Astrocyte (in vitro differentiated cells and primary cell): ENCODE data around the gene EOGT.

Experiments
- CTCF ChIP-seq: IDR thresholded peaks from 2 replicates; pipeline ENCODE4 v1.5.1; 2011; ENCODE audit warnings: low read depth, mild to moderate bottlenecking, inconsistent platforms, low read length, moderate library complexity; ENCODE audit not compliant: insufficient read depth
- EZH2 ChIP-seq: IDR thresholded peaks from 2 replicates; pipeline ENCODE4 v1.6.1; 2012; ENCODE audit warnings: mild to moderate bottlenecking, low read length, inconsistent platforms; ENCODE audit not compliant: insufficient read depth

GRCh38 chr3:69008980-69009379 is 4.5 kb downstream of the EOGT start:
- TF ChIP-seq CTCF (no peak), EZH2 (no peak)
